Femur (tissue), 1 donor: ENCODE measurements around the gene ARHGAP31.

Experiments
- DNase-seq: peaks from one replicate; pipeline ENCODE4 v3.0.0-alpha.2; 2017

ARHGAP31 gene

DNA sequence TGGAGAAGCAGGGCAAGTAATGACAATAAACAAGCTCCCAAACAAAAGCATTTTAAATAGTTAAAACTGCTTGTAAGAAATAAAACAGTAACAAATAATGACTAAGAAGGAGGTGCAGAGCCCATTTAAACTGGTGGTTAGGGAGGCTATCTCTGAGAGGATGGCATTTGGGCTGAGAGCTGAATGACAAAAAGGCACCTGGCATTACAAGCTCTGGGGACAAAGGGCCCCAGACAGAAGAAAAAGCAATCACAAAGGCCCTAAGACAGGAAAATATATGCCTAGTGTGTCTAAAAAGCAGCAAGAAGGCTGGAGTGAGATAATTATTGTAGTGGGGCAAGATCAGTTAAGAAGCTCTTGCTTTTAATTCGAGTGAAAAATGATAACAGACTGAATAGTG lies 159.6 kb downstream of the ARHGAP31 start:
- no peak for DNase-seq

DNA sequence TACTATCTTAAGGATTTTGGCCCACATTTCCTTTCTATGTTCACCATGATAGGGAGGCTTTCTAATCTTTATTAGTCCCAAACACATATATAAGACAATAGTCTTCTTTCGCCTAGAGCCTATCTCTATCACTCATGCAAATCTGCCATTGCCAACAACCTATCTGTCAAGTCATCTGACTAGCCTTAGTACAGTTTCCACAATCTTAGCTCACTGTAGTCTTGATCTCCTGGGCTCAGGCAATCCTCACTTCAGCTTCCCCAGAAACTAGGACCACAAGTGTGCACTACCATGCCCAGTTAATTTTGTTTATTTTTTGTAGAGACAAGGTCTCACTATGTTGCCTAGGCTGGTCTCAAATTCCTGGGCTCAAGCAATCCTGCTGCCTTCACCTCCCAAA lies 162.3 kb downstream of the ARHGAP31 start:
- no peak for DNase-seq

DNA sequence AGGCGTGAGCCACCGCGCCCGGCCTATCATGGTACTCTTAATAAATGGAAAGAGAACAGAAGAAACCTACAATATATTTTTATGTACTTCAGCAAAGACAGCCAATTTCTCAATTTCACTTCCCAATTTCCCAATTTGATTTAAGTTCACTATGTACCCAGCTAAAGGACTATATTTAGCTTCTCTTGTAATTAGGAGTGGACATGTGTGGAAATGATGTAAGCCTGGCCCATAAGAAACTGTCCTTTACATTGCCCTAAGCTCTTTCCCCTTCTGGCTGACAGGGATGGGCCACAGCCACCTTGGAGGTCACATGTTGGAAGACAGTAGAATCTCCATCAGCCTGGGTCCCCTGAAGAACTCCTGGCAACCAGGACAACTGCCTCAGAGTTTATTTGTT lies 163.1 kb downstream of the ARHGAP31 start:
- DNase-seq: no peak

DNA sequence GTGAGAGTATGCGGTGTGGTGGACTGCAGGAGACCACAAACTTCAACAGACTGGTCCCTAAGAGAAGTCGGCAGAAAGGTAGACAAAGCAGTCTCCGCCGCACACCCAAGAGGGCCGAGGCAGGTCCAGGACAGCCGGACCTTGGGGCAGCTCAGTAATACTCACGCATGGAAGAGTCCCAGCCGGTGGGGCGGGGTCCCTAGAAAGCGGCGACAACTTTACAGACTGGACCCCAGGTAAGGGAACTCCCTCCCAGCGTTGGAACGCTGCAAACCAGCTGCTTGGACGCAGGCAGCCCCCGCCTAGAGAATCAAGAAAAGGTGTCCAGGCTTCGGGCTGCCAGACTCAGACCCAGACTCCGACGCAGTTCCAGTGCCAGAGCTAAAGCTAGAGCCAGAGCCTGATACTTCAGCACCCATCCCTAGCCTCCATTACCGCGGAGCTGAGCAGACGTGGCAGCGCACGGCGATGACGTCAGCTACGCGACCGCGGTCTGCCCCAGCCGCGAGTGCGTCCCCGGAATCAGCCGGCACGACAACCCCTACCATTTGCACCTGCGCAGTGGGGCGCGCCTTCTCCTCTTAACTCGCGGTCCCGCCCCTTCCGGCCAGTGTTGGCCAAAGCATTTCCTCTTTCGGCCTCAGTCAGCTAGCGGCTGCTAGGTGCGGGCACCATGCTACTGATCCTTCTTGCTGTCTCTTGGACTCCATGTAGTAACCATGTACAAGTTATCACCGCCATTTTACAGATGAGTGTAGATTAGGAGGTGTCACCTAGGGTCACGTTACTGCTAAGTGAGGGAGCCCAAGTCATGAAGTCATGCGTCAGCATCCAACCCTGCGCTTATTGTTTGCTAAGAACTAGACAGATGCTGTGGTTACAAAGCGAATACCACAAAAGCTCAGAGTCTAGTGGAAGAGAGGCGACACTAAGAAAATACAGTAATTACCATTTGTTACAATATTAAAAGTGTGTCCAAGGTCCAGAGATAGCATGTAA lies 169.3 kb downstream of the ARHGAP31 start, which contains the start of gene TMEM39A:
Gene TMEM39A, minus strand, starts transcription at position 445 of the 999 bp plus-strand sequence. CDS start 1,541 bp downstream, outside the sequence.
- DNase-seq: peak; percentile 100

DNA sequence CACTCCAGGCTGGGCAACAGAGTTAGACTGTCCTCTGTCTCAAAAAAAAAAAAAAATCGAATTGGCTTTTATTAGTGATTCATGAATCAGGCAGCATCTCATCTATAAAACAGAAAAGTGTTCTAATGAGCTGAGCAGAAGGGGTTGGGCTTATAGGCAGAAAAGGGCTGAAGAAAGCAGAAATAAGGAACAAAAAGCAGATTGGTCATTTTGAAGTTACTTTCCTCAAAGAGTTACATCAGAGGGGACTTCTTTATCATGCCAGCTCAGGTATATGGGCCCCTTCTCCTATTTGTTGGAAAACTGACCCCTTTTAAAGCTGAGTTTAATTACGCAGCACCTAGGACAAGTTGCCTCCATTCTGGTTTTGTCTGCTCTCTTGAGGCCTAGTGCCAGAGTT lies 173.9 kb downstream of the ARHGAP31 start:
- DNase-seq: no peak

DNA sequence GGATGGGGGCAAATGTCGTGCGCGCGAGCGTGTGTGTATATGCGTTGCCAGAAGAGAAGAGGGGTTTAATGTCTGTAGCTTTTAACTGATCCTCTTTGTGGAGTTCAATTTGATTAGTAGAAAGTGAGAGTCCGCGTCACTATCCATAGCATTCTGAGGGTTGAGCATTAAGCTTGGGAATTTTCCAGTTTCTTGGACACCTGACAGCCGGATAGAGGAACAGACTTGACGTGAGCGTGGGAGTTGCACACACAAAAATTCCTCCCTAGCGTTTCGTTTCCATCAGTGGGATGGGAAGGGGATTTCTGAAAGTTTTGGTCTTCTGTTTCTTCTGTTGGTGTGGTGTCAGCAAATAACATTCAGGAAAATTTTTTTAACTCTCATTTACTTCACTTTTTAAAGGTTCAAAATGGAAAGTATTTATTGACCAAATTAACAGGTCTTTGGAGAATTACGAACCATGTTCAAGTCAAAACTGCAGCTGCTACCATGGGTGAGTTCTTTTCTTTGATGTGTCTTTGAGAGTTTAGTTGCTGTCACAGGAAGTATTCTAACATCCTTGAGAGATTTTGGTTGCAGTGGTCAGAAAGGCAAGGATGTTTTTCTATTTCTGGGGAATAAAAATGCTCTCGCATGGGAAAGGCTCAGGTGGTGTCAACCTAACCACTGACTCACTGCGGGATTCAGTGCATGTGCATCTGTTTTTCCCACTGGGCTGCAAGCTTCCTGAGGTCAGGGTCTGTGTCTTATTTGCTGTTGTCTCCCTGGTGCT lies 175.4 kb downstream of the ARHGAP31 start:
- no peak for DNase-seq
